CD4-positive, alpha-beta T cell (primary cell): ENCODE measurements around the gene MMP24OS. TPM values are rescaled to one million over a fixed set of nuclear protein-coding genes. Genes with fewer than 3 reads are reported as not detected.
A peak's percentile ranks its signal among the peaks of the same experiment; 100 is the strongest.

ENCODE experiments used
- ATAC-seq: fragments of 200-7000 bp; cut with Tn5 transposase; one replicate; pipeline ENCODE4 v1.10.0; 2022; ENCODE audit warnings: mild to moderate bottlenecking; ENCODE audit not compliant: poor library complexity
- CTCF ChIA-PET: fragments of 350-600 bp; sonication (Branson Sonifier 250); formaldehyde crosslinking; loops from one replicate; lab custom pipeline; 2021; ENCODE audit warnings: antibody characterized with exemption, inconsistent platforms; lab: Charles Lee
- POLR2A ChIA-PET: fragments of 350-600 bp; sonication (Branson Sonifier 250); formaldehyde crosslinking; loops from one replicate; lab custom pipeline; 2021; ENCODE audit warnings: antibody characterized with exemption, inconsistent platforms; lab: Charles Lee
- DNase-seq, 14 experiments: peaks; one replicate each; pipeline ENCODE4 v3.0.0-alpha.2; 2013 to 2020; ENCODE audit warnings: mixed read lengths in 2 of 14
- H3K27ac ChIP-seq, 2 donors: one replicate each; pipeline versions ENCODE4 v1.5.1 to v1.7.0; 2013; ENCODE audit warnings: low read length in 2 of 2, low read depth in 1 of 2, mild to moderate bottlenecking in 1 of 2
- H3K27me3 ChIP-seq, 2 experiments: 1 replicate in 1 of 2; 2 replicates in 1 of 2; pipeline versions ENCODE4 v1.6.1 to v1.7.0; 2013; ENCODE audit warnings: low read length in 2 of 2, control low read depth in 1 of 2, mild to moderate bottlenecking in 1 of 2, moderate library complexity in 1 of 2; ENCODE audit not compliant: insufficient read depth in 2 of 2, control insufficient read depth in 1 of 2
- H3K36me3 ChIP-seq: one replicate; pipeline ENCODE4 v1.6.1; 2013; ENCODE audit warnings: low read length, control low read depth; ENCODE audit not compliant: insufficient read depth
- H3K4me1 ChIP-seq: one replicate; pipeline ENCODE4 v1.6.1; 2013; ENCODE audit warnings: low read length, control low read depth; ENCODE audit not compliant: insufficient read depth
- H3K4me3 ChIP-seq: one replicate; pipeline ENCODE4 v1.5.1; 2013; ENCODE audit warnings: mild to moderate bottlenecking, low read length, moderate library complexity
- H3K9me3 ChIP-seq, 2 experiments: 1 replicate in 1 of 2; 2 replicates in 1 of 2; pipeline versions ENCODE4 v1.6.1 to v1.7.0; 2013; ENCODE audit warnings: low read length in 2 of 2, mild to moderate bottlenecking in 2 of 2, control low read depth in 1 of 2, moderate library complexity in 1 of 2; ENCODE audit not compliant: control insufficient read depth in 1 of 2, insufficient read depth in 1 of 2
- H3K27ac Mint-ChIP-seq: one replicate; pipeline ENCODE4 v1.8.0; 2020; ENCODE audit warnings: mixed read lengths
- H3K27me3 Mint-ChIP-seq: one replicate; pipeline ENCODE4 v1.8.0; 2021; ENCODE audit warnings: mixed read lengths
- H3K36me3 Mint-ChIP-seq: one replicate; pipeline ENCODE4 v1.8.0; 2021; ENCODE audit warnings: low read depth, mixed read lengths
- H3K4me1 Mint-ChIP-seq: one replicate; pipeline ENCODE4 v1.8.0; 2021; ENCODE audit warnings: low read depth, mixed read lengths
- H3K4me3 Mint-ChIP-seq: one replicate; pipeline ENCODE4 v1.8.0; 2020; ENCODE audit warnings: mild to moderate bottlenecking, mixed read lengths
- H3K9me3 Mint-ChIP-seq: one replicate; pipeline ENCODE4 v1.8.0; 2020; ENCODE audit warnings: mixed read lengths
- intact Hi-C, 2 experiments: fragments of 100-400 bp; cut with DNase I in 1 of 2; cut with micrococcal nuclease in 1 of 2; formaldehyde crosslinking; loops; one replicate each; pipeline versions ENCODE4 v1.15.1 to v1.9.0; 2023 to 2025; cut with DNase I, micrococcal nuclease
- total RNA-seq, 174 experiments: library from RNA in 2 of 174; stranded (reverse) in 2 of 174; gene quantifications; one replicate each; pipeline ENCODE4 v1.2.3 and lab custom pipeline; 2021 to 2026
- TF ChIP-seq, protein P1 (sequence below): fragments of 200-600 bp; IDR thresholded peaks from one replicate; pipeline ENCODE4 v1.8.0; 2022; ENCODE audit warnings: antibody characterized with exemption, mild to moderate bottlenecking

MMP24OS gene
- total RNA-seq, 2 experiments from 2014 or later: 71.8 to 74.8 TPM

- ChIA-PET POLR2A (interaction anchor here (1.5 kb wide), 1 partner anchor 158 kb away, joined by 3 read pairs; the partner anchor contains the start of gene EDEM2), CTCF (no interaction called here)
- intact Hi-C loops: loop anchor here in 1 of 2 experiments (2.0 to 10.0 kb wide), 2 partner anchors 161 to 471 kb away; partner anchors contain the start of gene EDEM2
- Histone ChIP-seq H3K36me3 (peaks cover 13% of the 10 kb centered on the region), H3K27ac (no peak overlapping the region), H3K27me3 (no peaks in the 10 kb centered on the region), H3K9me3 (no peaks in the 10 kb centered on the region), H3K4me3 (no peak overlapping the region), H3K4me1 (peaks cover 17% of the 10 kb centered on the region)
- no peaks in the 10 kb centered on the region for H3K27me3 Mint-ChIP-seq
- H3K4me1 Mint-ChIP-seq: peaks cover 8% of the 10 kb centered on the region
- no peak for ATAC-seq
- TF ChIP-seq, protein P1, sequence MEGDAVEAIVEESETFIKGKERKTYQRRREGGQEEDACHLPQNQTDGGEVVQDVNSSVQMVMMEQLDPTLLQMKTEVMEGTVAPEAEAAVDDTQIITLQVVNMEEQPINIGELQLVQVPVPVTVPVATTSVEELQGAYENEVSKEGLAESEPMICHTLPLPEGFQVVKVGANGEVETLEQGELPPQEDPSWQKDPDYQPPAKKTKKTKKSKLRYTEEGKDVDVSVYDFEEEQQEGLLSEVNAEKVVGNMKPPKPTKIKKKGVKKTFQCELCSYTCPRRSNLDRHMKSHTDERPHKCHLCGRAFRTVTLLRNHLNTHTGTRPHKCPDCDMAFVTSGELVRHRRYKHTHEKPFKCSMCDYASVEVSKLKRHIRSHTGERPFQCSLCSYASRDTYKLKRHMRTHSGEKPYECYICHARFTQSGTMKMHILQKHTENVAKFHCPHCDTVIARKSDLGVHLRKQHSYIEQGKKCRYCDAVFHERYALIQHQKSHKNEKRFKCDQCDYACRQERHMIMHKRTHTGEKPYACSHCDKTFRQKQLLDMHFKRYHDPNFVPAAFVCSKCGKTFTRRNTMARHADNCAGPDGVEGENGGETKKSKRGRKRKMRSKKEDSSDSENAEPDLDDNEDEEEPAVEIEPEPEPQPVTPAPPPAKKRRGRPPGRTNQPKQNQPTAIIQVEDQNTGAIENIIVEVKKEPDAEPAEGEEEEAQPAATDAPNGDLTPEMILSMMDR: no peak
- no peak overlapping the region for H3K27ac Mint-ChIP-seq
- no peak overlapping the region for H3K4me3 Mint-ChIP-seq
- DNase-seq: peak in 5 of 14 experiments; percentile 14 to 41 (median 18)
- H3K36me3 Mint-ChIP-seq: peaks cover 15% of the 10 kb centered on the region
- H3K9me3 Mint-ChIP-seq: no peaks in the 10 kb centered on the region
Observed at GRCh38 chr20:35305682-35306556, 28.0 kb upstream of the MMP24OS start.

DNA sequence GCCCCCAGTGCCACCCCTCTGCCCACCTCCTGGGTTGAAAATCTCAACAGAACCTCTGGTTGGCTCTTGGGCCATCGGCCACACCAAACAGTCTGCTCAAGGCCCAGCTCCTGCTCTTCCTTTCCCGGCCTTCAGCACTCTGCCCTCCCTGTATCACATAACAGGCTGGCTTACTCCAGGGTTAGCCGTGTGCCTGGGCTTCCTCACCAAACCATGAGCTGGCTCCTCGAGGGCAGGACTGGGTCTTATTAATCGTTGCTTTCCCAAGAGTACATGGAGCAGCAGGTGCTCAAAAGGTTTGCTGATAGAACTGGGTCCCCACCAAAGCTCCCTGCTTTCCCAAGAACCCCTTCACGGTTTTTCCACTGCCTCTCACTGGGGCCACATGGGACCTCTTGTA, 27.0 kb upstream of the MMP24OS start:
- H3K36me3 Mint-ChIP-seq: peaks cover 10% of the 10 kb centered on the region
- no peak overlapping the region for H3K27ac ChIP-seq
- H3K4me3 Mint-ChIP-seq: no peak overlapping the region
- ATAC-seq (no peak), DNase-seq (no peak)
- H3K36me3 ChIP-seq: peaks cover 11% of the 10 kb centered on the region
- H3K27ac Mint-ChIP-seq: no peak overlapping the region
- no peaks in the 10 kb centered on the region for H3K9me3 Mint-ChIP-seq
- TF ChIP-seq, protein P1: no peak
- intact Hi-C loops: loop anchor here in 1 of 2 experiments (10.0 kb wide), 1 partner anchor 160 kb away; the partner anchor contains the start of gene EDEM2
- peaks cover 17% of the 10 kb centered on the region for H3K4me1 ChIP-seq
- ChIA-PET CTCF (interaction anchor here (1.3 kb wide), 1 partner anchor 24 kb away, joined by 5 read pairs; no protein-coding TSS in a partner anchor), POLR2A (no interaction called here)
- no peaks in the 10 kb centered on the region for H3K9me3 ChIP-seq
- peaks cover 8% of the 10 kb centered on the region for H3K4me1 Mint-ChIP-seq
- H3K27me3 Mint-ChIP-seq: no peaks in the 10 kb centered on the region
- no peak overlapping the region for H3K4me3 ChIP-seq
- no peaks in the 10 kb centered on the region for H3K27me3 ChIP-seq

GRCh38 chr20:35303735-35304491, 26.0 kb upstream of the MMP24OS start:
- Histone ChIP-seq H3K4me3 (no peak overlapping the region), H3K4me1 (peaks cover 17% of the 10 kb centered on the region), H3K9me3 (no peaks in the 10 kb centered on the region), H3K27ac (no peak overlapping the region), H3K27me3 (no peaks in the 10 kb centered on the region), H3K36me3 (peaks cover 10% of the 10 kb centered on the region)
- no peaks in the 10 kb centered on the region for H3K9me3 Mint-ChIP-seq
- DNase-seq (peak; percentile 66 to 93 (median 78)), ATAC-seq (peak; percentile 98)
- CTCF ChIA-PET: interaction anchor here (0.6 to 1.6 kb wide), 20 partner anchors 9 to 938 kb away, joined by 3 to 12 read pairs (median 4); partner anchors contain the start of genes EDEM2, EIF6 and ERGIC3
- TF ChIP-seq, protein P1: peak; percentile 94
- H3K36me3 Mint-ChIP-seq: peaks cover 5% of the 10 kb centered on the region
- no peak overlapping the region for H3K27ac Mint-ChIP-seq
- H3K4me1 Mint-ChIP-seq: peaks cover 8% of the 10 kb centered on the region
- POLR2A ChIA-PET: interaction anchor here (1.0 kb wide), 1 partner anchor 19 kb away, joined by 3 read pairs; the partner anchor contains the start of gene EIF6
- no peak overlapping the region for H3K4me3 Mint-ChIP-seq
- intact Hi-C loops: loop anchor here (1.0 to 10.0 kb wide), 3 partner anchors 135 to 159 kb away; partner anchors contain the start of gene EDEM2 (in 1 of the 2)
- no peaks in the 10 kb centered on the region for H3K27me3 Mint-ChIP-seq
